Measurements from ENCODE around the gene OVOL1.

- TF ChIP-seq POLR2A (IDR thresholded peaks at IDR 0.05) = no peak
- TF ChIP-seq, protein P1, sequence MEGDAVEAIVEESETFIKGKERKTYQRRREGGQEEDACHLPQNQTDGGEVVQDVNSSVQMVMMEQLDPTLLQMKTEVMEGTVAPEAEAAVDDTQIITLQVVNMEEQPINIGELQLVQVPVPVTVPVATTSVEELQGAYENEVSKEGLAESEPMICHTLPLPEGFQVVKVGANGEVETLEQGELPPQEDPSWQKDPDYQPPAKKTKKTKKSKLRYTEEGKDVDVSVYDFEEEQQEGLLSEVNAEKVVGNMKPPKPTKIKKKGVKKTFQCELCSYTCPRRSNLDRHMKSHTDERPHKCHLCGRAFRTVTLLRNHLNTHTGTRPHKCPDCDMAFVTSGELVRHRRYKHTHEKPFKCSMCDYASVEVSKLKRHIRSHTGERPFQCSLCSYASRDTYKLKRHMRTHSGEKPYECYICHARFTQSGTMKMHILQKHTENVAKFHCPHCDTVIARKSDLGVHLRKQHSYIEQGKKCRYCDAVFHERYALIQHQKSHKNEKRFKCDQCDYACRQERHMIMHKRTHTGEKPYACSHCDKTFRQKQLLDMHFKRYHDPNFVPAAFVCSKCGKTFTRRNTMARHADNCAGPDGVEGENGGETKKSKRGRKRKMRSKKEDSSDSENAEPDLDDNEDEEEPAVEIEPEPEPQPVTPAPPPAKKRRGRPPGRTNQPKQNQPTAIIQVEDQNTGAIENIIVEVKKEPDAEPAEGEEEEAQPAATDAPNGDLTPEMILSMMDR (IDR thresholded peaks at IDR 0.05 in 8 of 11, conservative IDR thresholded peaks at IDR 0.05 in 3 of 11) = no peak
- TF ChIP-seq POLR2AphosphoS5 (IDR thresholded peaks at IDR 0.05) = peak in 1 of 3 donors; percentile 24
These were observed 44.5 kb upstream of the OVOL1 start for GRCh38 chr11:65742353-65742752.
